A549 (cell line): ENCODE data around the gene PI4KA. TPM values are rescaled to one million over a fixed set of nuclear protein-coding genes. Genes with fewer than 3 reads are reported as not detected.

Source experiments
- ATAC-seq, 2 experiments: fragments of 200-7000 bp in 1 of 2; fragments of >200 bp in 1 of 2; cut with Nextera tagmentation in 1 of 2; cut with Tn5 transposase in 1 of 2; 3 replicates each; pipeline versions ENCODE4 v1.8.0 to v1.9.1; 2018 to 2020; ENCODE audit warnings: mild to moderate bottlenecking in 1 of 2, moderate library complexity in 1 of 2
- CTCF ChIA-PET: fragments of 300-600 bp; sonication (Branson Sonifier 250); formaldehyde crosslinking; extraction: SDS; loops from one replicate; lab custom pipeline; 2021; ENCODE audit warnings: antibody characterized with exemption, inconsistent platforms; lab: Yijun Ruan, JAX
- POLR2A ChIA-PET: fragments of 350-600 bp; formaldehyde crosslinking; extraction: SDS; loops from one replicate; lab custom pipeline; 2021; ENCODE audit warnings: antibody characterized with exemption, inconsistent platforms; lab: Yijun Ruan, JAX
- DNase-seq, 2 experiments: peaks; one replicate each; pipeline versions ENCODE4 v3.0.0 to v3.0.0-alpha.2; 2011 to 2016; ENCODE audit warnings: low read depth in 1 of 2, low spot score in 1 of 2
- FAIRE-seq: peaks from 2 replicates; lab custom pipeline; 2011; peaks lifted over from hg19 to GRCh38; lab: Jason Lieb, UNC
- H3K27ac ChIP-seq, 2 experiments: fragments of >200 bp; sonication (Bioruptor Twin); formaldehyde crosslinking; 3 replicates each; pipeline ENCODE4 v1.5.1; 2016 to 2017
- H3K4me1 ChIP-seq: fragments of >200 bp; sonication (Bioruptor Twin); formaldehyde crosslinking; 3 replicates; pipeline ENCODE4 v1.6.1; 2016
- H3K4me2 ChIP-seq: fragments of >200 bp; sonication (Bioruptor Twin); formaldehyde crosslinking; 3 replicates; pipeline ENCODE4 v1.6.1; 2016
- H3K4me3 ChIP-seq: fragments of >200 bp; sonication (Bioruptor Twin); formaldehyde crosslinking; 3 replicates; pipeline ENCODE4 v1.5.1; 2016
- H3K9me3 ChIP-seq: fragments of >200 bp; sonication (Bioruptor Twin); formaldehyde crosslinking; 3 replicates; pipeline ENCODE4 v1.6.1; 2016
- CBX8 ChIP-seq: fragments of 200-600 bp; sonication (generic); IDR thresholded peaks from 2 replicates; pipeline ENCODE4 v1.6.1; 2016
- EHF ChIP-seq: fragments of 250-450 bp; sonication (Bioruptor Pico); IDR thresholded peaks from 2 replicates; pipeline ENCODE4 v1.5.0; 2020; ENCODE audit warnings: mild to moderate bottlenecking
- FOSB ChIP-seq: fragments of 250-450 bp; sonication (Bioruptor Pico); IDR thresholded peaks from 2 replicates; pipeline ENCODE4 v1.5.0; 2020; ENCODE audit warnings: mild to moderate bottlenecking, moderate library complexity
- FOSL2 ChIP-seq, 2 experiments: fragments of 450-650 bp in 1 of 2; fragments of >200 bp in 1 of 2; sonication (Bioruptor Twin) in 1 of 2; formaldehyde crosslinking; IDR thresholded peaks; 2 replicates each; pipeline versions ENCODE4 v1.5.0 to v1.6.1; 2016 to 2020; ENCODE audit warnings: mild to moderate bottlenecking in 1 of 2, moderate library complexity in 1 of 2
- HOXA7 ChIP-seq: fragments of 250-450 bp; sonication (Bioruptor Pico); IDR thresholded peaks from 2 replicates; pipeline ENCODE4 v1.5.0; 2020; ENCODE audit warnings: mild to moderate bottlenecking, moderate library complexity
- MAFK ChIP-seq: fragments of 450-650 bp; IDR thresholded peaks from 2 replicates; pipeline ENCODE4 v1.6.1; 2014; ENCODE audit not compliant: partially characterized antibody
- NPAS2 ChIP-seq: fragments of 250-450 bp; sonication (Bioruptor Pico); IDR thresholded peaks from 2 replicates; pipeline ENCODE4 v1.8.0; 2022; ENCODE audit warnings: mild to moderate bottlenecking, moderate library complexity, borderline replicate concordance
- PHF8 ChIP-seq: fragments of 200-600 bp; sonication (generic); IDR thresholded peaks from 2 replicates; pipeline ENCODE4 v1.6.1; 2016; ENCODE audit warnings: low read depth, mild to moderate bottlenecking, antibody characterized with exemption, moderate library complexity, borderline replicate concordance
- RAD21 ChIP-seq, 2 experiments: fragments of >200 bp in 1 of 2; sonication (Bioruptor Twin) in 1 of 2; formaldehyde crosslinking in 1 of 2; IDR thresholded peaks in 1 of 2; conservative IDR thresholded peaks in 1 of 2; 2 replicates in 1 of 2; 3 replicates in 1 of 2; pipeline ENCODE4 v1.6.1; 2012 to 2018; ENCODE audit warnings: inconsistent platforms in 1 of 2
- SMC3 ChIP-seq: fragments of >200 bp; sonication (Bioruptor Twin); formaldehyde crosslinking; IDR thresholded peaks from 3 replicates; pipeline ENCODE4 v1.6.1; 2018; ENCODE audit warnings: inconsistent platforms
- TFCP2L1 ChIP-seq: fragments of 250-450 bp; sonication (Bioruptor Pico); IDR thresholded peaks from 2 replicates; pipeline ENCODE4 v1.5.0; 2021; ENCODE audit warnings: mild to moderate bottlenecking
- TP53 ChIP-seq: fragments of 250-450 bp; sonication (Bioruptor Pico); IDR thresholded peaks from 2 replicates; pipeline ENCODE4 v1.5.0; 2021; ENCODE audit warnings: mild to moderate bottlenecking, moderate library complexity
- ZC3H11A ChIP-seq: fragments of 450-650 bp; IDR thresholded peaks from 2 replicates; pipeline ENCODE4 v1.6.1; 2014; ENCODE audit warnings: antibody characterized with exemption, mild to moderate bottlenecking
- WGBS: methylation state at CpG from one replicate; pipeline ENCODE4 v1.1.6; 2017; ENCODE audit errors: missing lambda C conversion rate; 5-methylcytosine and 5-hydroxymethylcytosine counted together
- polyA plus RNA-seq, 4 experiments: library from polyadenylated mRNA; depleted of rRNA in 3 of 4; stranded (reverse); fragments of >200 nt; fragmentation: RNase III in 1 of 4; extraction: RNeasy Plus Mini Kit Qiagen cat#74134 plus additional on column Dnase treatment in 1 of 4; gene quantifications; 2 replicates in 3 of 4; 3 replicates in 1 of 4; pipeline ENCODE4 v1.2.3, GENCODE V29; 2011 to 2017
- TF ChIP-seq, protein P1 (sequence below): IDR thresholded peaks from 2 replicates; pipeline ENCODE4 v1.6.1; 2012
- TF ChIP-seq, protein P2 (sequence below): fragments of 150-350 bp; IDR thresholded peaks from 2 replicates; pipeline ENCODE4 v1.6.1; 2014; ENCODE audit warnings: low read depth, mild to moderate bottlenecking, low read length
- TF ChIP-seq, protein P3 (sequence below): fragments of 250-450 bp; sonication (Bioruptor Pico); IDR thresholded peaks from 2 replicates; pipeline ENCODE4 v1.5.0; 2020; ENCODE audit warnings: low read depth, mild to moderate bottlenecking, moderate library complexity

The PI4KA gene
- polyA plus RNA-seq, 2 of the 4 experiments (the other 2 are of a cell fraction), result 14.4 to 21.3 TPM

DNA sequence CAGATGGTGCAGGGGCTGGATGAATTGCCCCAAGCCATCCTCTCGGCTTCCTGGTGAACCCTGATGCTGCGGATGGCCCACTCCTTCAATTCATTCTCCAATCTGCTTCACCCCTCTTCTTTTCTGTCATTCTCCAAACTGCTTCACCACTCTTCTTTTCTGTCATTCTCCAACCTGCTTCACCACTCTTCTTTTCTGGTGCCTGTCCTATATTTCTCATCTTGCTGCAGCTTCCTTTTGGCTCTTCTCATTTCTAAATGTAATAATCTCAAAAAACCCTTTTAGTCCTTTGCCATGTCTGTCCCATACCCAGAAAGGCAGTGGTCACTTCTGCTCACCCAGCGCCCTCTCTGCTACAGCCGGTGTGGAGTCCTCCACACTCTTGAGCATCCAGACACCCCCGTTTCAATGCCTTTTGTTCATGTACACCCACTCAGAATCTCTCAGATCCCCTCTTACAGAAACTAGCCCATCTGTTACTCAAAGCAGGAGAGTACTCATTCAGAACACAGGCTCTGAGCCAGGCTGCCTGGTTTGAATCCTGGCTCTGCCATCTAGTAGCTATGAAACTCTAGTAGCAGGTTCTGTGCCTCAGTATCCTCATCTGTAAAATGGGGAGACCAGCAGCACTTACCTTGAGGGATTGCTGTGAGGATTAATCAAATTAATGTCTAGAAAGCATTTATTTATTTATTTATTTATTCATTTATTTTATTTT is 69.8 kb downstream of the PI4KA start:
- H3K27ac ChIP-seq, result no peak overlapping the region
- no peak for FAIRE-seq
- H3K4me1 ChIP-seq, result peaks cover 5% of the 10 kb centered on the region; the same call in 2 of the 3 replicates
- H3K9me3 ChIP-seq, result no peaks in the 10 kb centered on the region
- no peak overlapping the region for H3K4me3 ChIP-seq
- ChIA-PET POLR2A (no interaction called here), CTCF (interaction anchor here (1.2 kb wide), 1 partner anchor 16 kb away, joined by 3 read pairs; no protein-coding TSS in a partner anchor)
- H3K4me2 ChIP-seq, result no peak overlapping the region
- no peak for ATAC-seq
- 90% methylated on average over 5 of the region's 5 CpGs for WGBS
- no peak for DNase-seq
- TF ChIP-seq EHF (CRISPR knock-in tag) (no peak), SMC3 (no peak), FOSL2 (IDR thresholded peaks at IDR 0.05) (no peak), FOSL2 (CRISPR knock-in tag; IDR thresholded peaks at IDR 0.05) (no peak), PHF8 (no peak), CBX8 (no peak), TFCP2L1 (CRISPR knock-in tag) (no peak), TP53 (CRISPR knock-in tag) (no peak), NPAS2 (CRISPR knock-in tag) (no peak), FOSB (no peak), RAD21 (conservative IDR thresholded peaks at IDR 0.05 in 1 of 2, IDR thresholded peaks at IDR 0.05 in 1 of 2) (no peak)
- TF ChIP-seq, protein P1, sequence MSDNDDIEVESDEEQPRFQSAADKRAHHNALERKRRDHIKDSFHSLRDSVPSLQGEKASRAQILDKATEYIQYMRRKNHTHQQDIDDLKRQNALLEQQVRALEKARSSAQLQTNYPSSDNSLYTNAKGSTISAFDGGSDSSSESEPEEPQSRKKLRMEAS, result no peak
- TF ChIP-seq, protein P2, sequence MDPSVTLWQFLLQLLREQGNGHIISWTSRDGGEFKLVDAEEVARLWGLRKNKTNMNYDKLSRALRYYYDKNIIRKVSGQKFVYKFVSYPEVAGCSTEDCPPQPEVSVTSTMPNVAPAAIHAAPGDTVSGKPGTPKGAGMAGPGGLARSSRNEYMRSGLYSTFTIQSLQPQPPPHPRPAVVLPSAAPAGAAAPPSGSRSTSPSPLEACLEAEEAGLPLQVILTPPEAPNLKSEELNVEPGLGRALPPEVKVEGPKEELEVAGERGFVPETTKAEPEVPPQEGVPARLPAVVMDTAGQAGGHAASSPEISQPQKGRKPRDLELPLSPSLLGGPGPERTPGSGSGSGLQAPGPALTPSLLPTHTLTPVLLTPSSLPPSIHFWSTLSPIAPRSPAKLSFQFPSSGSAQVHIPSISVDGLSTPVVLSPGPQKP, result no peak
- TF ChIP-seq, protein P3, sequence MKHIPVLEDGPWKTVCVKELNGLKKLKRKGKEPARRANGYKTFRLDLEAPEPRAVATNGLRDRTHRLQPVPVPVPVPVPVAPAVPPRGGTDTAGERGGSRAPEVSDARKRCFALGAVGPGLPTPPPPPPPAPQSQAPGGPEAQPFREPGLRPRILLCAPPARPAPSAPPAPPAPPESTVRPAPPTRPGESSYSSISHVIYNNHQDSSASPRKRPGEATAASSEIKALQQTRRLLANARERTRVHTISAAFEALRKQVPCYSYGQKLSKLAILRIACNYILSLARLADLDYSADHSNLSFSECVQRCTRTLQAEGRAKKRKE, result no peak

DNA sequence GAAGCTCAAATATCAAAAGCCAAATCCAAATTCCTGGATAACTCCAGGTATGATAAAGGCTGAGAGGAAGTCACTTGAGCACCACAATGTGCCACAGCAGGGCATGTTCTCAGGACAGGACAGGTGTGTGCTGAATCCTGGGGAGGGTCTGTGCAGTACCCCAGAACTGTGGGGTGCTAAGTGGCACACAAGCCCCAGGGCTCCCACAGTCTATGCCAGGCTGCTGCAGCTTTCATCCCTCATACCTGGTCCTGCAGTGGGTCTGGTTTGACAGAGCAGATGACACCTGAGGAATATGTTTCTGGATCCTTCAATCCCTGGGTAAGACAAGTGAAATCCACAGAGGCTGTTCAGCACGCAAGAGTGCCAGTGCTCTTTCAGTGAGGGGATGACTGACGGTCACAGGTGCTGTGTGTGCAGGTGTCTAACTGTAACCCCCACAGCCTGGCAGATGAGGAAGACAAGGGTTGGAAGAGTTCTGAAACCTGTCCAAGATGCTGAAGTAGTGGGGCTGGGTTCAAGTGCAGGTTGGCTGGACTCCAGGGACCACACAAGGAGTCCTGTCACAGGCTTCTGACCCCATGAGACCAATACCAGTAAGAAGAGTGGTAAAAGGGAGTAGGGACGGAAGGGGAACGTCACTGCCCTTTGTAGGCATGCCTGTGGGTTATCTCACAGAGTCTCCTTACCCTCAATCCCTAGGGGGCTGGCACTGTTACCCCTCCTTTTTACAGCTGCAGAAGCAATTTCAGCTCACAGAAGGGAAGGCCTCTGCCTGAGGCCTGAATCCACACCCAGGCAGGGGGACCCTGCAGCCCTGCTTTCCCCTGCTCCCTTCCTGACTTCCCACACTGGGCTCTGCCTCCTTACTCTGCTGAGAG is 70.6 kb downstream of the PI4KA start:
- ChIA-PET CTCF (interaction anchor here (1.2 kb wide), 2 partner anchors 10 to 16 kb away, joined by 3 to 4 read pairs; no protein-coding TSS in a partner anchor), POLR2A (no interaction called here)
- 98% methylated on average over 4 of the region's 4 CpGs for WGBS
- FAIRE-seq, result no peak
- Histone ChIP-seq H3K4me2 (no peak overlapping the region), H3K27ac (no peak overlapping the region), H3K9me3 (no peaks in the 10 kb centered on the region), H3K4me1 (peaks cover 5% of the 10 kb centered on the region; the same call in 2 of the 3 replicates), H3K4me3 (no peak overlapping the region)
- ATAC-seq, result no peak
- no peak for TF ChIP-seq CBX8
- no peak for DNase-seq

DNA sequence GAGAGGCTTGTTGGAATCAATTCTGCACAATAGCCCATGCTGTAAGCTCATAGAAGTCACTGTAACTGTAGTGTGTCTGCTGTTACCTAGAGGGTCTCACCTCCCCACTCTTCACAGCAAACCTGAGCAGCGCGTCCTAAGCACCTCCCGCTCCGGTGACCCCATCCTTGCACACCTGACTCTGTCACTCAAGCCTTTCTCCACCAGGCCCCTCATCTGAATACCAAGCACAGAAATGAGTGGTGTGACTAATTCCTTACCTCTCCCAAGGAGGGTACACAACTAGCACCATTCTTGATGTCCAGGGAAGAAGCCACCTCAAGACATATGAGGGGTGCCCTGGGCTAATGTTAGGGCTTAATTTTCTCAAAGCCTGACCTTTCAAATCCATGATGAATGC is 71.4 kb downstream of the PI4KA start:
- ChIA-PET POLR2A (no interaction called here), CTCF (interaction anchor here (1.0 to 5.0 kb wide), 4 partner anchors 8 to 181 kb away, joined by 3 to 26 read pairs (median 4); no protein-coding TSS in a partner anchor)
- Histone ChIP-seq H3K9me3 (no peaks in the 10 kb centered on the region), H3K4me2 (no peak overlapping the region), H3K4me3 (no peak overlapping the region)
- DNase-seq (no peak), ATAC-seq (no peak)
- TF ChIP-seq MAFK (no peak), HOXA7 (CRISPR knock-in tag) (no peak), ZC3H11A (no peak), EHF (CRISPR knock-in tag) (no peak)
- TF ChIP-seq, all 56 proteins: peak for 0
- peaks cover 5% of the 10 kb centered on the region; the same call in 2 of the 3 replicates for H3K4me1 ChIP-seq
- no peak for FAIRE-seq
- no peak overlapping the region for H3K27ac ChIP-seq
- 100% methylated on average over 4 of the region's 4 CpGs for WGBS
